ENCODE results near the gene MVD.

The MVD gene

GRCh38 chr16:88697116-88697830 is 34.4 kb upstream of the MVD start:
- DNase-seq = no peak

DNA sequence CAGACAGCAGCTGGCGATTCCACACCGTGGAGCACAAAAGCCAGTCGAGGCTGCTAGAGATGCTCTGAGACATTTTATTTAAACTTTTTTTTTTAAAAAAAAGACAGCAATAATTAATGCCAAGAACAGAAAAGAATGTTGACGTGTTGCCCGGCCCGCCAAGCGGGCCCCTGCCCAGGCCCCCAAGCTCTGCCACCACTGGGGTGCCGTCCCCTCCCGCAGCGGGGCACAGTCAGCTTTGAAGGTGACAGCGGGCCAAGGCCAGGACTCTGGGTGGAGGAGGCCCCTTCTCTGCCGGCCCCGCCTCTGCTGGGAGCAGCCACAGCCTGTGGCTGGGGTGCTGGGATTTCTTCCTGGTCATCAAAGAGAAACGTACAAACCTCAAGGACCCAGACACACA is 33.5 kb upstream of the MVD start:
- no peak for DNase-seq

- no peak for DNase-seq
Observed at GRCh38 chr16:88695753-88696152, 32.9 kb upstream of the MVD start.

DNA sequence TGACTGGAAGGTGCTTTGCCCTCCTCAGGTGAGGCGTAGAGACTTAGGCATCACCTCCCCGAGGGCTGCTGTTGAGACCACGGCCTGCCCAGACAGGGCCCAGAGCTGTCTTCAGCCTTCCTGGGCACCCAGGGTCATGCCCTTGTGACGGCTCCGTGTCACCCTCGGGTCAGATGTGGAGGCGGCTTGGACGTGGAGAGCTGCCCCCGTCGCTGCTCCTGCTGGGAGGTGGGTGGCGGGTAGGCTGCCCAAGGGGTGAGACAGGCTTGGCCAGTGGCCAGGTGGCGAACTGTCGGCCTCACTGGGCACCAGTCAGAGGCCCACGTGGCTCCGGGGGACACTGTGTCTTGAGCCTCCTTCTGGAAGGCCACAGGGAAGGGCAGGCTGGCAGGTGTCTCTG is 32.3 kb upstream of the MVD start:
- DNase-seq = no peak

DNA sequence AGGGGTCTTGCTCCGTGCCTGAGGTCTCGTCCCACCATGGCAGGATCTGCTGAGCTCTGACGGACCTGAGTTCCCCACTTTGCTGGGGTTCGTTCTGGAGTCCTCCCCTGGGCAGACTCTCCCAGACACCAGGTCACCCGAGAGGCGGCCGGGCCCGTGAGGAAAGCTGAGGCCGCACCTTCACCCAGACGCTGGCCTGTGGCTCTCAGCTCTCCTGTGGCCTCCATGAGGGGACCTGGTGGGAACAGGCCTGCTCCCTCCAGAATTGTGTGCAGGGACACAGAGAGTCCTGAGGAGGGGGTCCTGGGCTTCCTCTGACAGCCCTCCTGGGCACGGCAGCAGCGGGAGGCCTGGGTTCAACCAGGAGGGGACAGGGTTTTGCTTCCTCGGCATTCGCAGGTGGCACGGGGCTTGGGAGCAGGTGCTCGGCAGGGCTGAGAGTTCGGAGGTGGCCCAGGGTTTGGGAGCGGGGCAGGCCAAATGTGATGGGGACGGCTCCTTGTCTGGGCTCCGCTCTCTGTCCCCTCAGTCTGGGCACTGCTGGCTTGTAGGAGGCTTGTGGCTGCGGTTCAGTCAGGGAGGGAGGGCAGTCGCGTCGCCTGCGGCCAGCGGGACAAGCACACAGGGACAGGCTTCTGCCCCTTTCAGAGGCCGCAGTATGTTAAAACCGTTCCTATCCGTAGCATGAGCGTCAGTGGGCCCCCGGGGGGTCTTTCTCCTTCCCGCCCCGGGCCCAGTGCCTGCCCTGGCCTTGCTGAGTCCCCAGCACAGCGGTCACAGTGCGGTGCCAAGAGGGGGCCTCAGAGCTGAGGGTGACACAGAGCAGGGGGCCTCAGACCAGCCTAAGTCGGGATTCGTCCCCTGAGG is 31.6 kb upstream of the MVD start:
- DNase-seq = no peak

GRCh38 chr16:88693420-88694177 is 30.7 kb upstream of the MVD start:
- no peak for DNase-seq

DNA sequence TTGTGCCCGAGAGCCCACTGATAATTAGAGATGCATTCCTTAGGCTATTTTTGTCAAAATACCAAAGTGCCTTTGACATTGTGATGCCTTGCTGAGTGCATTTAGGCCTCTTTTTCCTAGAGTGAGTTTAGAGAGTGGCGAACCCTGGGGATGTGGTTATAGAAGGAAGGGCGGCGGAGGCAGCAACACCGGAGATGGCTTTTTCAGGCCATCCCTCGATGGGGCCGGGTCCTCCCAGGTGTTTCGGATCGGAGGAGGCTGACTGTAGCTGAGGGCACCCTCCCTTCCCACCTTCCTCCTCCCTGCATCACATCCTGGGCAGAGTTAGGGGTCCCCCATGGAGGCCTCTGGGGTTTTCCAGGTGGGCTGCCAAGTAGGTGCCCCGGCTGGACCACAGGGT is 30.0 kb upstream of the MVD start:
- no peak for DNase-seq

GRCh38 chr16:88691924-88692560 is 29.2 kb upstream of the MVD start:
- DNase-seq = no peak

DNA sequence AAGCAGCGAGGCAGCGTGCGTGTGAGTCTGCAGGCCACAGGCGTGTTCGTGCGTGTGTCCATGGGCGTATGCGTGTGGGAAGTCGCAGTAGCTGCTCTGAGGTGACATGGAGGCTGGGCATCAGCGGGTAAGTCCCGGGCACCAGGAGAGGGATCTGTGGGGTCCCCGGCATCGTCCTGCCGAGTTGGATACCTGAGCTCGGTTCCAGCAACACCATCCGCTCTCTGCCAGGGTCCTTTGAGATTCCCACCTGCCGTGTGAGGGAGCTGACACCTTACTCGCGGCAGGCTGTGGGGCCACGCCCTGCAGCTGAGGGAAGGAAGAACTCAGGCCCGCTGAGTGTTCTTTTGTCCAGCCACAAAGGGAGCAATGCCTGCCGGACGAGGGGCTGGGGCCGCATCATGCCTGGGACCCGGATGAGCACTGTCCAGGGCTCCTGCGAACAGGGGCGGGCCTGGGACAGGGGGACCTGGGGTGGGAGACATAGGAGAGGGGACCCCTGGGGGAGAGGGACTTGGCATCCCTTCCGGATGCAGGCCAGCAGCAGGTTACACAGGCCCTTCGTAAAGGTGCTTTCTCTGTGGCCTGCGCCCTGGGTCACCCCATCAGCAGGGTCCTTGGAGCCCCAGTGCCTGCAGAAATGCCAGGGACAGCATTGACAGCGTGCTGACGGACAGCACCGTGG is 28.4 kb upstream of the MVD start:
- DNase-seq = no peak

DNA sequence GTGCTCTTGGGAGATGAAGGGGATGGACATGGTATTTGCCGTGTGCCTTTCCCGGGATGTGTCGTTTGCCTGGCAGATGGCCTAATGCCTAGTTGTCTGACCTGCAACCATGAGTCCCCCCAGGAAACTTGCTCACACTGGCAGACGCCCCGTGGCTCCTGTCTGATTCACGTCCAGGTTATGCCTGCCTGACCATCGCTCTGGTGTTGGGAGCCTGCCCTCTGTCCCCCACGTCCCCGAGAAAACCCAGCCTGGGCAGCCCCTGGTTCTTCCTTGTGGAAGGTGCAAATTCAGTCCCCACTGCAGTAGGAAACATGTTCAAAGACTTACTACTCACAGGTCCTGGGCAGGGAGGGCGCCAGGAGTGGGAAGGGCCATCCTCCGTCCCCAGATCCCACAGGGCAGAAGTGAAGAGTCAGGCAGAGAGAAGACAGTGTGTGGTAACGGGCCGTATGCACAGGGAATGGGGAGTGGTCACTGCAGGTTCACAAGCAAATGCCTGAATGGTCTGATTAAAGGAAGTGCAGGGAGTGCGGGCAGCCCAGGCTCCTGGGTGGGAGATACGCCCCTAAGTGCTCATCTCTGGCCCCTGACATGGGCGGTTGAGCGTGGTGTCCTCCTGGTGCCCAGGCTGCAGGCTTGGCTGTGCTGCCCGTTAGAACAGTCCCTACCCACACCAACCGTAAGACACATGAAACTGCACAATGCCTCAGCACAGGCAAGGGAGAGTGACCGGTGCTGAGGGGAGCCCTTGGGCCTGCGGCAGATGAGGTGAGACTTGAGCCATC is 27.6 kb upstream of the MVD start:
- DNase-seq = no peak

DNA sequence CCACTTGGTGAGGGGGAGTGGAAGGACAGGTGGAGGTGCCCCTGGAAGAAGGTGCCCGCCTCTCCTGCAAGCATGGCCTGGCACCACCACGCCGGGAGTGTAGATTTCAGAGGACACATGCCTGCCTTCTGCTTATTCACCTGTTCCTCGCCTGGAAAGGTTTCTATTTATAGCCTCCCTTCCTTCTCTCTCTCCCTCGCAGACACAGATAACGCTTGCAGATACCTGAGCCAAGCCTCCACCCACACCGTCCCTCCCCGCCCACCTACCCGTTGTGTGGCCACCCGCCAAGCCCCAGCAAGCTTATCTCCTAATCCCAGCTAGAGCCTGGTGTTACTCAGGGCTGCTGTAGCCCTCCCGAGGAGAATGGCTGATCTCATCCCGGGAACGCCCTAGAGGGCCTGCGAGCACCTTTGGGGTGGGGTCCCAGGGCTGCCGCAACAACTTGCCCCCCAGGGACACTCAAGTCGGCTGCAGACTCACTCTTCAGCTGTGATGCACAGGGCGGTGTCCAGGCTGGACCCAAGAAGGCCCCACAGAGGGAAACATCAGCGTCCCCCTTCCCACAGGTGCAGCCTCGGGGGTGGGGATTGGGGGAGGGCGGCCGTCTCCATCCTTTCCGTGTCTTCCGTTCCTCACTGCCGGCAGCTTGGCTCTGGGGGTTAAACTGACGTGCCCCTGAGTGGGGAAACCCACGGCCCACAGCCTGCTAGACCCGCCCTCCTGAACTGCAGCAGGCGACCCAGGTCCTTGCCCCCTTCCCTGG is 25.3 kb upstream of the MVD start:
- DNase-seq = no peak

DNA sequence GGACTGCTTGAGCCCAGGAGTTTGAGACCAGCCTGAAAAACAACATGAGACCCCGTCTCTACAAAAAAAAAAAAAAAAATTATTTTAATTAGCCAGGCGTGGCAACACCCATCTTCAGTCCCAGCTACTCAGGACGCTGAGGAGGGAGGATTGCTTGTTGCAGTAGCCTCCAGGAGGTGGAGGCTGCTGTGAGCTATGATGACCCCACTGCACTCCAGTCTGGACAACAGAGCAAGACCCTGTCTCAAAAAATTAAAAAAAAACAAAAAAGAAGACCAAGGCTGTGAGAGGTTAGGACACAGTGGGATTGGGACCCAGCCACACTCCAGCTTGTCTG is 24.8 kb upstream of the MVD start:
- DNase-seq = no peak

GRCh38 chr16:88687254-88687576 is 24.3 kb upstream of the MVD start:
- no peak for DNase-seq

- DNase-seq = peak; percentile 85
Observed at GRCh38 chr16:88686439-88687253, 23.8 kb upstream of the MVD start, which contains the start of gene SNAI3. TSS of gene SNAI3 (minus strand) at chr16:88686507. CDS start at chr16:88686406, 101 bp downstream.

- DNase-seq = peak; percentile 44
Observed at GRCh38 chr16:88686062-88686438, 23.2 kb upstream of the MVD start.

DNA sequence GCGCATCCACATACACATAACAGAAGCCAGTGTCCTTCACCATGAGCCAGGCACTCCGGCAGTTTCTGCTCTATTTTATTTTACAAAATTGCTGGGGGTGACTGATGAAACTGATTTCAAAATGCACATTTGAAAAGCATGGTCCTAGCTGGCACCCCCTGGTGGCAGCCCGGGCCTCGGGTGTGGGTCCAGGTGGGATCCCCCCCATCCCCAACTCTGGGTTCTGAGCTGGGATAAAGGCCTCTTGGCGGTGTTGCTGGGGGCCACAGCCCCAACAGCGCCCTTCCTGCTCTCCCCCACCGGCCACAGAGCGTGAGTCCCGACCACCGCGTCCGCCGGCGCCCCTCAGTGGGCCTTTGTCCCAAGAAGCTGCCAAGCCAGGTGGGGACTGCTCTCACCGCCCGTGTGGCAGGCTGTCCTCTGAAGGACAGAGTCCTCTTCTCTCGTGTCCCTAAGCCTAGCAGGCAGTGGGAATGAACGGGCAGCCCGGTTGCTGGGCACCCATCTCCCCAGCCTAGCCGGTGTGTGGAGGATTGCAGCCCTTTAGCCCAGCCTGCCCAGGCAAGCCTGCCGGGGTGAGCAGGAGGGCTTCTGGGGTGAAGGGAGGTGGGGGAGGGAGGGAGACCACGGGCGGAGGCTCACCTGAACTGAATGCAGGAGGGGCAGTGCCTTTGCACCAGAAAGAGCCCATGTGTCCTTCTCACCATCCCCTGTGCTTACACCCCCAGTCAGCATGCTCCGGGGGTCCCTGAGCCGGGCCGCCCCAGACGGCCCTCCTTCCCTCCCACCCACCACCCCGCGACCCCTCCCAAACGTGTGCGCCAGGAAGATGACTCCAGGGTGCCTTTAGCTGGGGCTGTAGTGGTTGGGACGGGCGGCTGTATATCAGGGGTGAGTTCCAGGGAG is 22.5 kb upstream of the MVD start:
- DNase-seq = peak; percentile 75

- no peak for DNase-seq
Observed at GRCh38 chr16:88684569-88685155, 21.8 kb upstream of the MVD start.

- peak; percentile 59 for DNase-seq
Observed at GRCh38 chr16:88681709-88682451, 19.0 kb upstream of the MVD start.
